ENCODE measurements around the gene RHOV.

- TF ChIP-seq CTCF (IDR thresholded peaks at IDR 0.05 in 2 of 3, conservative IDR thresholded peaks at IDR 0.05 in 1 of 3; ENCODE audit: control insufficient read depth in 2 of 3, extremely low read depth in 1 of 3, insufficient read depth in 1 of 3, low read depth in 3 of 3, low read length in 3 of 3) (no peak), FOXM1 (IDR thresholded peaks at IDR 0.05; ENCODE audit: low read depth, low read length) (no peak), EP300 (IDR thresholded peaks at IDR 0.05; ENCODE audit: borderline replicate concordance in 1 of 2, control insufficient read depth in 1 of 2, low read depth in 2 of 2, low read length in 2 of 2) (no peak), POLR2A (IDR thresholded peaks at IDR 0.05; ENCODE audit: low read depth, low read length) (no peak)
Measured at GRCh38 chr15:40908095-40908494, 34.1 kb upstream of the RHOV start.
